ENCODE data around the gene ICE2.

Gene ICE2

GRCh38 chr15:60460931-60461330, 18.0 kb downstream of the ICE2 start:
- Histone ChIP-seq H3K4me3 (ENCODE audit: insufficient read depth, low read length, poor library complexity, severe bottlenecking) (no peak overlapping the region), H3K27me3 (ENCODE audit: low read length) (no peaks in the 10 kb centered on the region), H3K9me3 (ENCODE audit: insufficient read depth, low read length) (no peaks in the 10 kb centered on the region), H3K79me2 (ENCODE audit: insufficient read depth, low read length) (no peaks in the 10 kb centered on the region), H3K9me2 (replicated peaks; ENCODE audit: insufficient read depth, low read length) (no peaks in the 10 kb centered on the region), H3K4me2 (ENCODE audit: low read depth, low read length, poor library complexity, severe bottlenecking) (no peak overlapping the region), H3F3A (ENCODE audit: insufficient read depth) (no peaks in the 10 kb centered on the region; the same call in 1 of the 2 replicates), H3K36me3 (ENCODE audit: low read length) (peaks cover 12% of the 10 kb centered on the region; the same call in 1 of the 2 replicates), H3K27ac (ENCODE audit: low read depth, low read length) (no peak overlapping the region), H4K20me1 (ENCODE audit: low read depth, low read length) (no peaks in the 10 kb centered on the region), H3K9ac (ENCODE audit: low read length) (no peak overlapping the region), H2AFZ (ENCODE audit: low read depth, low read length, severe bottlenecking) (no peak overlapping the region)
- TF ChIP-seq EZH2phosphoT487 (conservative IDR thresholded peaks at IDR 0.05; ENCODE audit: low read length) (no peak), CTCF (IDR thresholded peaks at IDR 0.05; ENCODE audit: insufficient read depth, low read length, poor library complexity, severe bottlenecking) (no peak)

GRCh38 chr15:60458721-60459120, 20.2 kb downstream of the ICE2 start:
- H3K27me3 ChIP-seq (ENCODE audit: low read length): no peaks in the 10 kb centered on the region
- H2AFZ ChIP-seq (ENCODE audit: low read depth, low read length, severe bottlenecking): no peak overlapping the region
- peaks cover 14% of the 10 kb centered on the region; the same call in 1 of the 2 replicates for H3K36me3 ChIP-seq (ENCODE audit: low read length)
- no peaks in the 10 kb centered on the region for H3F3A ChIP-seq (ENCODE audit: insufficient read depth)
- TF ChIP-seq CTCF (IDR thresholded peaks at IDR 0.05; ENCODE audit: insufficient read depth, low read length, poor library complexity, severe bottlenecking) (no peak), EZH2phosphoT487 (conservative IDR thresholded peaks at IDR 0.05; ENCODE audit: low read length) (no peak)
- no peak overlapping the region for H3K27ac ChIP-seq (ENCODE audit: low read depth, low read length)
- H3K9me2 ChIP-seq (replicated peaks; ENCODE audit: insufficient read depth, low read length): no peaks in the 10 kb centered on the region
- H3K4me3 ChIP-seq (ENCODE audit: insufficient read depth, low read length, poor library complexity, severe bottlenecking): no peak overlapping the region
- H3K4me2 ChIP-seq (ENCODE audit: low read depth, low read length, poor library complexity, severe bottlenecking): no peak overlapping the region
- no peak overlapping the region for H3K9ac ChIP-seq (ENCODE audit: low read length)
- H3K79me2 ChIP-seq (ENCODE audit: insufficient read depth, low read length): no peaks in the 10 kb centered on the region
- H3K9me3 ChIP-seq (ENCODE audit: insufficient read depth, low read length): no peaks in the 10 kb centered on the region
- no peaks in the 10 kb centered on the region for H4K20me1 ChIP-seq (ENCODE audit: low read depth, low read length)

GRCh38 chr15:60457985-60458384, 21.0 kb downstream of the ICE2 start:
- no peaks in the 10 kb centered on the region for H3K9me3 ChIP-seq (ENCODE audit: insufficient read depth, low read length)
- H3K4me2 ChIP-seq (ENCODE audit: low read depth, low read length, poor library complexity, severe bottlenecking): no peak overlapping the region
- no peak overlapping the region for H3K4me3 ChIP-seq (ENCODE audit: insufficient read depth, low read length, poor library complexity, severe bottlenecking)
- peaks cover 13% of the 10 kb centered on the region; the same call in 1 of the 2 replicates for H3K36me3 ChIP-seq (ENCODE audit: low read length)
- H3K79me2 ChIP-seq (ENCODE audit: insufficient read depth, low read length): no peaks in the 10 kb centered on the region
- no peaks in the 10 kb centered on the region for H3K27me3 ChIP-seq (ENCODE audit: low read length)
- H4K20me1 ChIP-seq (ENCODE audit: low read depth, low read length): no peaks in the 10 kb centered on the region
- H3K27ac ChIP-seq (ENCODE audit: low read depth, low read length): no peak overlapping the region
- H3K9me2 ChIP-seq (replicated peaks; ENCODE audit: insufficient read depth, low read length): no peaks in the 10 kb centered on the region
- no peak overlapping the region for H2AFZ ChIP-seq (ENCODE audit: low read depth, low read length, severe bottlenecking)
- TF ChIP-seq CTCF (IDR thresholded peaks at IDR 0.05; ENCODE audit: insufficient read depth, low read length, poor library complexity, severe bottlenecking) (no peak), EZH2phosphoT487 (conservative IDR thresholded peaks at IDR 0.05; ENCODE audit: low read length) (no peak)
- H3K9ac ChIP-seq (ENCODE audit: low read length): no peak overlapping the region
- no peaks in the 10 kb centered on the region for H3F3A ChIP-seq (ENCODE audit: insufficient read depth)

All from SU-DHL-6 (cell line).